GM23338 (cell line): ENCODE data around the gene DDAH2.

Source experiments
- CTCF ChIP-seq, 2 experiments: fragments of 200-600 bp in 1 of 2; sonication (generic) in 1 of 2; conservative IDR thresholded peaks; 2 replicates each; pipeline versions ENCODE4 v1.5.1 to v1.6.1; 2016 to 2017; ENCODE audit warnings: antibody characterized with exemption in 2 of 2, low read depth in 2 of 2, mild to moderate bottlenecking in 2 of 2, moderate library complexity in 1 of 2
- EZH2 ChIP-seq: fragments of 200-600 bp; sonication (generic); IDR thresholded peaks from one replicate; pipeline ENCODE4 v1.8.0; 2017; ENCODE audit warnings: antibody characterized with exemption, mild to moderate bottlenecking, low read depth; ENCODE audit not compliant: unreplicated experiment
- EZH2phosphoT487 ChIP-seq: fragments of 200-600 bp; sonication (generic); IDR thresholded peaks from one replicate; pipeline ENCODE4 v1.8.1; 2018; ENCODE audit warnings: antibody characterized with exemption; ENCODE audit not compliant: unreplicated experiment
- POLR2AphosphoS5 ChIP-seq: IDR thresholded peaks from 2 replicates; pipeline ENCODE4 v1.6.1; 2016; ENCODE audit warnings: antibody characterized with exemption, low read depth
- STAT1 ChIP-seq: IDR thresholded peaks from one replicate; pipeline ENCODE4 v1.6.1; 2016; ENCODE audit warnings: antibody characterized with exemption; ENCODE audit not compliant: unreplicated experiment
- ZNF114 ChIP-seq: fragments of 250-450 bp; sonication (Bioruptor Pico); IDR thresholded peaks from 2 replicates; pipeline ENCODE4 v1.5.0; 2020; ENCODE audit warnings: mild to moderate bottlenecking, moderate library complexity
- ZNF331 ChIP-seq: fragments of 250-450 bp; sonication (Bioruptor Pico); IDR thresholded peaks from 2 replicates; pipeline ENCODE4 v1.5.0; 2020; ENCODE audit warnings: low read depth, mild to moderate bottlenecking, moderate library complexity

GRCh38 chr6:31760790-31761189 is 31.7 kb upstream of the DDAH2 start:
- TF ChIP-seq CTCF (conservative IDR thresholded peaks at IDR 0.05; ENCODE audit: low read depth in 2 of 2) (no peak), EZH2 (no peak), POLR2AphosphoS5 (no peak), EZH2phosphoT487 (no peak), ZNF331 (CRISPR knock-in tag) (no peak), STAT1 (no peak), ZNF114 (CRISPR knock-in tag) (no peak)
